ENCODE results near the gene MTR.
"Not testable (repeated sequence)": the region's sequence is repeated elsewhere in the genome, so short reads cannot be mapped to it uniquely, and the experiment has no call there.

MTR gene

DNA sequence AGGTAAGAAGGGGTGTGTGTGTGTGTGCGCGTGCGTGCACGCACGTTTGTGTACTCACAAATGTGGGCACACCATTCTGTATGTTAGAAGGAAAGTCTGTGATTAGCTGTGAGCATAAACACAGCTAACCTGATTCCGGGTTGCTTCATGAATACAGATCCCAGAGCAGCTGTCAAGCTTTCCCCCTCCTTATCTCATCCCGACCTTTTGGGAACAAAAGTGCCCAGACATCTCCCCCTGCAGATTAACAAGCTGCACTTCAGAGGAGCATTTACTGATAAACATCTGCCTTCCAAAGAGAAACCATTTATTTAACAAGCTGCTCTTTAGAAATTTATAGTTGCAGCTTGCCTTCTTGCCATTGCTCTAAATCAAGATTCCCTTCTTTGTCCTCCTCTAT, 112.1 kb downstream of the MTR start:
- no peak for DNase-seq (ENCODE audit: low spot score)

DNA sequence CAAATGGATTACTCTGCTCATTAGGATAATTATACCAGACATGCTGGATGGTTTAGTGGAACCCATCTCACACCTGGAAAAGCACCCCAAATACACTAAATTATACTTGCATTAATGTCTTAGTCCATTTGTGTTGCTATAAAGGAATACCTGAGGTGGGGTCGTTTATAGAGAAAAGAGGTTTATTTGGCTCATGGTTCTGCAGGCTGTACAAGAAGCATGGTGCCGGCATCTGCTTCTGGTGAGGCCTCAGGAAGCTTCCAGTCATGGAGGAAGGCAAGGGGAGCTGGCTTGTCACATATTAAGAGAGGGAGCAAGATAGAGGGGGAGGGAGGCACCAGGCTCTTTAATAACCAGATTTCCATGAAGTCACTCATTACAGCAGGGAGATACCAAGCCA, 113.6 kb downstream of the MTR start:
- DNase-seq (ENCODE audit: low spot score): no peak

DNA sequence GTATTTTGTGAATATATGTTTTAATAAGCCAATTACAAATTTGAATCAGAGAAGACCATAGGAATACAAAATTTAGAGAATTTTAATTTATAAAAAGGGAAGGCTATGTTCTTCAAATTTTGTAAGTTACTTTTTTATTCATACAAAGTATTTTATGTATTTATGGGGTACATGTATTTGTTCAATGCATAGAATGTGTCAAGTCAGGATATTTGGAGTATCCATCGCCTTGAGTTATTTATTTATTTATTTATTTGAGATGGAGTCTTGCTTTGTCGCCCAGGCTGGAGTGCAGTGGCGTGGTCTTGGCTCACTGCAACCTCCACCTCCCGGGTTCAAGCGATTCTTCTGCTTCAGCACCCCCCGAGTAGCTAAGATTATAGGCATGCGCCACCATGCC, 116.0 kb downstream of the MTR start:
- not testable (repeated sequence) for DNase-seq (ENCODE audit: low spot score)

DNA sequence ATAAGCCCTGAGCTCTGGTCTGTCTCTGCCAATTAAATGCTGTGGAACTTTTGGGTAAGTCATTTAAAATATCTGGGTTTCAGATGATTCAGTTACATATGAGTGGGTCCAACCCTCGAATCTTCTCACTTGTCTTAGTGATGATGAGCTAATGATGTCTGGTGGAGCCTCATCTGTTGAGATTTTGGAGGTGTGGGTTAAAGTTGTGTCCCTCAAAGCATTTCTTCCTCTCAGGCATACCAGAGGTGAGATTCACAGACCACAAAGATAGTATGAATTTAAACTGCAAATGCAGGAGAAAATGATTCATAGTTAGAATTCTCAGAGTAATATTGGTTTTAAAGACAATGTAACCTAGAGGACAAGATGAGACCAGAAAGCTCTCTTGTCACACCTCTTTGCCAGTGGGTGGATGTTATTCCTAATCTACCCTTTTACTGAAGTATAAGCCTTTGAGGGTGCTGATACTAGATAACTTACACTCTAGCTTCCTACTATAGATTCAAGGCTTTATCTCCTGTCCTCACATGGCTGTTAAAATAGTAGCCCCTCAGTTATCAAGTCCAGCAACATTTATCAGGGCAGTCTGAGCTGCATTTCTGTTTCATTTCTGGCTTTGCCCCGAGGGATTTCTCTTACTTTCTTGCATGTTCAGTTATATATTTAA, 118.4 kb downstream of the MTR start:
- DNase-seq (ENCODE audit: low spot score): no peak

DNA sequence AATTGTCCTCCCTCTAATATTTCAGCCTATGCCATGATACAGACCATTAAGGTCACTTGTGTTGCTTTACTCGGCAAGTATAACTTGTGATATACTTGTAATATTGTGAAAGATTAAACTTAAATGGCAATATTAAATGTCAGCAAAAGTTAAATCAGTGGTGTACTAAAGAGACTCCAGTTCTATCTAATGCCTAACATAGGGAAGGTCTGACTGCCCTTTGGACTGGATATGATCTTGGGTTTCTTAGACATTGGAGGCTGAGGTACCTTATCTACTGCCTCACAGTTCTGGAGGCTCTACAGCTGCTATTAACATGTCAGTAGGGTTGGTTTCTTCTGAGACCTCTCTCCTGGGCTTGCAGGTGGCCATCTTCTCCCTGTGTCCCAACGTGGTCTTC, 119.3 kb downstream of the MTR start:
- no peak for DNase-seq (ENCODE audit: low spot score)

DNA sequence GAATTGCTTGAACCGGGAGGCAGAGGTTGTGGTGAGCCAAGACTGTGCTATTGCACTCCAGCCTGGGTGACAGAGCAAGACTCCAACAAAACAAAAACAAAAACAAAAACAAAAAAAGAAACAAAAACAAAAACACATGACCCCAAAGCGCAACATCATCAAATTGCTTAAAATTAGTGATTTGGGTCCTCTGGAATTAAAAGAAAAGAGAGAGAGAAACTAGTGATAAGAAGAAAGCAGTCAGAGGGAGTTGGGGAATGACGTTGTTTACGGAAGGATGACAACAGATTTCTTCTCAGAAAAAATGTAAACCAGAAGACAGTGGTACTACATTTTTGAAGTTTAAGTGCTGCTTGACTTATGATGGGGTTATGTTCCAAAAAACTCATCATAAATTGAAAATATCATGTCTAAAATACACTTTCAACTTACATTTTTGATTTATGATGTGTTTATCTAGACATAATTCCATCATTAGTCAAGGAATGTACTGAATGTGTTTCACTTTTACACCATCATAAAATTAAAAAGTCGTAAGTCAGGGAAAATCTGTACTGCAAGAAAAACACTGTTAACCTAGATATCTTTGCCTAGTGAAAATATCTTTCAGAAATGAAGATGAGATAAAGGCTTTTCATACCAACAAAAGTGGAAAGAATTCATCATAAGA, 121.2 kb downstream of the MTR start:
- DNase-seq (ENCODE audit: low spot score): no peak

DNA sequence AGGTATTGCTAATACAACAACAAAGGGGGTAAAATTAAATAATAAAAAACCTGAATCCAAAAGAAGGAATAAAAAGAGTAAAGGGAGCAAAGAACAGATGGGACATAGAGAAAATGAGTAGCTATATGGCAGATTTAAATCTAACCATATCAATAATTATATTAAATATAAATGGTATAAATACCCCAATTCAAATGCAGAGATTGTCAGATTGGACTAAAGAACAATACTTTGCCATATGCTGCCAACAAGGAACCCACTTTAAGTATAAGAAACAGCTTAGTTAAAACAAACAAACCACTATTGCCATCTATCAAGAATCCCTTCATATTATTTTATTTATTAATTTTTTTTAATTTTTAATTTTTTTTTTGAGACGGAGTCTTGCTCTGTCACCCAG, 122.4 kb downstream of the MTR start:
- no peak for DNase-seq (ENCODE audit: low spot score)

DNA sequence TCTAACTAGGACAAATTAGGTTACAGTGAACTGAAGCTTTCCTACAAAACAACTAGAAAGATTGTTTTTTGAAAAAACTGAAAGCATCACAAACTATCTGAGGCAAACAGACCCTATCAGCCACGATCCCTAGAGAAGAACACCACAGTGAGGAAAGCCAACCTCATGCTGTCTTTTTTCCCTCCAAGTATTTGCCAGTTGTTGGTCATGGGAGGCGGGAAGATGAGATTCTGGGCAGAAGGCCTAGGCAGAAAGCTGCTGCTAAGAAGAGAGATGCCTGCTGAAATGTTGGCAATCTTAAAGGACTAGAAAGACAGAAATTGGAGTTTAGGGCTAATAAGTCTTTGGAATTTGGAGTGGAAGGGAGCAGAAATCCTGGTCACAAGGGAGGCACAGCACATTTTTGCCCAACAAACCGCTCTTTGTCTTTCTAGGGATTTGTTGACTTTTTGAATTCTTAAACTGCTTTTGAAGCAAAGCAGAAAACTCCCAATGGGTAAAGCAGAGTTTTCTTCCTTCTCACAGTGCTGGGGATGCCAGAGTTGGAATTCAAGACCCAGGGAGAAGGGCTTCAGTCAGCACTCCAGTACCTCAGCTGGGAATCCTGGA, 125.3 kb downstream of the MTR start:
- DNase-seq (ENCODE audit: low spot score): no peak

DNA sequence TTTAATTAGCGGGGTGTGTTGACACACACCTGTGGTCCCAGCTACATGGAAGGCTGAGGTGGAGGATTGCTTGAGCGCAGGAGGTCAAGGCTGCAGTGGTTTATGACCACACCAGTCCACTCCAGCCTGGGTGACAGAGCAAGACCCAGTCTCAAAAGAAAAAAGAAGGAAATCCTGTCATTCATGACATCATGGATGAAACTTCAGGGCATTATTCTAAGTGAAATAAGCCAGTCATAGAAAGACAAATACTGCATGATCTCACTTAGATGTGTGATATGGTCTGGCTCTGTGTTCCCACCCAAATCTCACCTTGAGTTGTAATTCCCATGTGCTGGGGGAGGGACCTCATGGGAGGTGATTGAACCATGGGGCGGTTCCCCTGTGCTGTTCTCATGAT, 126.5 kb downstream of the MTR start:
- no peak for DNase-seq (ENCODE audit: low spot score)

DNA sequence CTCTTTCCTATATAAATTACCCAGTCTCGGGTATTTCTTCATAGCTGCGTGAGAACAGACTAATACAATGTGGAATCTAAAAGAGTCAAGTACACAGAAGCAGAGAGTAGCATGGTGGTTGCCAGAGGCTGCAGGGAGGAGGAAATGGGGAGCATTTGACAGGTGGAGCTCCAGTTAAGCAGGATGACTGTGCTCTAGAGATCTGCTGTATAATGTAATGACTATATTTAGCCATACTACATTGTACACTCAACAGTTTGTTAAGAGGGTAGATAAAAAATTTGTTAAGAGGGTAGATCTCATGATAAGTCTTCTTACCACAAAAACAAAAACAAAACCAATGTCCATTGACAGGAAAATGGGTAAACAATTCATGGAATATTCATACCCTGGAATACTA, 127.1 kb downstream of the MTR start:
- DNase-seq (ENCODE audit: low spot score): no peak

DNA sequence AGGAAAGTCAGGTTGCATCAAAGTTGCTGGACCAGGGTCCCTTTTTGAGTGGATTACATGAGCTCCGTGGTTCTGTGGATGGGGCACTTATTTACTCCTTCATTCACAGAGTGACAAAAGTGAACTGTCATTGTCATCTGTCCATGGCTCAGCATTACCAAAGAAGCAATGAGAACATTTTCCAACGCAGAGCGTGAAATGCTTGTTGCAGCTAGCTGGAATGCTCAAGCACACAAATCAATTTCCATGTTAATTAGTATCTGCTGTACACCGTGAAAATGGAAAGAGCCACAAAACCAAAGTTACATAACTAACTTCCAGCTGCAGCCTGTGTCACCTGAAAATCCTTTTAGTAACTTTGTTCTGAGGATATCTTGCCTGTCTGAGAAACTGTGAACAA, 130.3 kb downstream of the MTR start:
- no peak for DNase-seq (ENCODE audit: low spot score)

DNA sequence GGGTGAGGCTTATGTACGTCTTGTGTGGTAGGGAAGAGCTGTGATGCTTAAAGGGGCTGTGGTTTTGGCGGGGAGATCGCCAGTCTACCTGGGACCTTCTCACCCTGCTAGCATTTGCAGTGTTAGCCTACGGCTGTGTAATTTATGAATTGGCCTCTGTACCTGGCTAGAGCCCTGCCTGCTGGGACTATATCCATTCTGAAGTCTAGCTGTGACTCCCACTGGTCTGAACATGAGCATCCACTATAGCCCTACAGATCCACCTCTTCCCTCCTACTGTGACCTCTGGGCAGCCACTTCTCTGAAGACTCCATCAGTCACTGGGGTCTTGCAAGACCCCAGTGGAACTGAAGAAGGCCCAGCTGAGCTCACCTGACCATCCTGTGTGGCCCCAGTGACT, 135.4 kb downstream of the MTR start:
- no peak for DNase-seq (ENCODE audit: low spot score)

DNA sequence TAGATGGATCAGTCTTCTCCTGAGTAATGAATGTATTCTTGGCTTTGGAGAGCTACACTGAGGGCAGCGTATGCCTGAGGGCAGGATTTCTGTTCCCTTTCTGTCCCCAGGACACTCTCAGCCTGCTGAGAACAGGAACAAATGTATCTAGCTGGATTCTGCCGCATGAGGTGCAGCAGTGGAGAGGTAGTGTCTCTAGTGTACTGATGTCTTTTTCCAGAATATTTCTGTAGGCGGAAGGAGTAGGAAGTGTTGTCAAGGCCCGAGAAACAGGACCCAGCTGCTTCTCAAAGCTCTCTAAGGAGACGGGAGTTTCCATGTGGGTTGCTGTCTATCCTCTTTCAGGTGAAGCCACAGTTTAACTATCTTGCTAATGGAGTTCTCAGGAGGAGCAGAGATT, 143.7 kb downstream of the MTR start:
- no peak for DNase-seq (ENCODE audit: low spot score)

DNA sequence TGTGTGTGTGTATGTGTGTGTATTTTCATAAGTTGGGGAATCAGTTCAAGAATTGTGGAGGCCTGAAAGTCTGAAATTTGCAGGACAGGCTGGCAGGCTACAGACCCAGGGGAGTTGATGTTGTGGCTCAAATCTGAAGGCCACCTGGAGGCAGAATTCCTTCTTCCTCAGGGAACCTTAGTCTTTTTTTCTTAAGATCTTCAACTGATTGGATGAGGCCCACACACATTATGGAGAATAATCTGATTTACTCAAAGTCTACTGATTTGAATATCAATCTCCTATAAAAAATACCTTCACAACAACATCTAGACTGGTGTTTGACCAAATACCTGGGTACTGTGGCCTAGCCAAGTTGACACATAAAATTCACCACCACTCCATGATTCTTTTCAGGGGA, 147.3 kb downstream of the MTR start:
- no peak for DNase-seq (ENCODE audit: low spot score)

DNA sequence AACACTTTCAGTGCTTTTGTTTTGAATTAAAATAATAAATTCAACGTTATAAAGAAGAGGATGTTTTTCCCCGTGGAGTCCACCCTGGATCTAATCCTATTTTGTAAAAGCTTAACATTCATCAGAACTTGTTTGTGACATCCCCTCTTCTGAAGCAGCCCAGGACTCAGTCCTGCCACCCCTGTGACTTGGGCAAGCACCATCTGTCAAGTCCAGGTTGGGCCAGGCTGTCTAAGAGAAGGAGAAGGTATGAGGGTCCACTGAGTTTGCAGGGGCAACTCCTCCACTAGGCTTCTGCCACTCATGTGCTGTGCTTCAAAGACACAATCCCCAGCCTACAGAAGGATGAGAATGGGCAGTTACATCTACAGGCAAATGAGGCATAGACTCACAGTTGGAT, 149.5 kb downstream of the MTR start:
- DNase-seq (ENCODE audit: low spot score): no peak

DNA sequence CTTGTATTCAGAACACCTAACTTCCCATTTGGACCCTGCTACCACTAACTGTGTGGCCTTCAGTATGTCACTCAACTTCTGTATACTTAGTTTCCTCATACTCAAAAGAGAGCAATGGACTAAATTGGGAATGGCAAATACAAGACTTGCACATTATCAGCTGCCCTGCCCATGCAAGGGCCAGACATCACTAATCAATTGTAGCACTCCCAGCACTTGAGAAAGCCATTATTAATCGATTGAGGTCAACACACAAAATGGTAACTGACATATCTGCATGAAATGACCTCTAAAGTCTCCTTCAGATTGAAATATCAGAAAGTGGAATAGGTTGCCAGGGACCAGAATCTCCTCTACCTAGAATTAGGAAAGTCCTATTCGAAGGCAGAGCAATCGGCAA, 149.9 kb downstream of the MTR start:
- no peak for DNase-seq (ENCODE audit: low spot score)

DNA sequence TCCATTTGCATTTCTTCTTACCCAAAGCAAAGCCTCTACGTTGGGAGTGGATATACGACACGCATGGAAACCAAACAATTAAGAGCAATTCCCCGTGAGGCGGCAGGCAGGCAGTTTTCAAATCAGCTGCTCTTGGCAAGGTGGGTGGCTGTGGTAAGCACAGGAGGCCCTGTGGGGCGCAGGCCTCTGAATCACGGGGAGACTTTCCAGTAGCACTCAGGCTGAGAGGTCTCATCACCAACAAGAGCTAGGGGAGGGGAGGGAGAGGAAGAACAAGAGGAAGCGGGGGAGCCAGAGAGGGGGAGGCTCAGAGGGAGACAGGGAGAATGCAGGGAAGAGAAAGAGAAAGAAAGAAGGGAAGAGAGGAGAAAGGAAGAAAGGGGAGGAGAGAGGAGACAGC, 152.7 kb downstream of the MTR start:
- no peak for DNase-seq (ENCODE audit: low spot score)

DNA sequence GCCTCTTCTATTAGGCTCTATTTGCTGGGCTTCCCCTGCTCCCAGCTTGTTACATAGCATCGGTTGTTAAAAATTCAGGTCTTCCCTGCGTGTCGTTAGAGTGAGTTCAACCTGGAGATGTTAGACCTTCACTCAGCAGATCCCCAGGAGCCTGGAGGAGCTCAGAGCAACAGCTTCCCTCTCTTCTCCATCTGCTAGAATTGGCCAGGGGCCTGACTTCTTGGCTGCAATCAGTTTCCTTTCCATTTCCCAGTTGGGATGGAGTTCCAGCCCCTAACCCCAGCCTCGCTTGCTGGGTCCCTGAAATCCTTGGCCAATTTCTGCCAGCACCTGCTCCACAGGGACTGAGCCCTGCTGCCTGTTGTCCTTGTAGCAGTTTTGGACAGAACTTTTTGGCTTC, 153.3 kb downstream of the MTR start:
- no peak for DNase-seq (ENCODE audit: low spot score)

DNA sequence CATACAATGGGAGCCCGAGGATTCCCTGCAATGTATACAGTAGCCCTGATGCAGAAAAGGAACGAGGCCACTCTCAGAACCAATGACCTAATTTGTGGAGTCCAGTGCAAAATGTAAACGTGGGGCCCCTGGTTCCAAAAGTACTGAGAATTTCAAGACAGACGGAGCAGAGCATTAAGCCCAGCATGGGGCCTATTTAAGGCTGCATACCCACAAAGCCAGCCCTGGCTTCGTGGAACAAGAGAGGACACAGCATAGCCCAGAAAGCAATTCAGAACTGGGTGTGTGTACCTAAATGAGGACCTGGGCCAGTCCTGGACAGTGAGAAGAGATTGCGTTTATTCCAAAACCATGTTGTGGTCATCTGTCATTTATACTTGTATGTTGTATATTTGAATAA, 153.9 kb downstream of the MTR start:
- DNase-seq (ENCODE audit: low spot score): no peak

DNA sequence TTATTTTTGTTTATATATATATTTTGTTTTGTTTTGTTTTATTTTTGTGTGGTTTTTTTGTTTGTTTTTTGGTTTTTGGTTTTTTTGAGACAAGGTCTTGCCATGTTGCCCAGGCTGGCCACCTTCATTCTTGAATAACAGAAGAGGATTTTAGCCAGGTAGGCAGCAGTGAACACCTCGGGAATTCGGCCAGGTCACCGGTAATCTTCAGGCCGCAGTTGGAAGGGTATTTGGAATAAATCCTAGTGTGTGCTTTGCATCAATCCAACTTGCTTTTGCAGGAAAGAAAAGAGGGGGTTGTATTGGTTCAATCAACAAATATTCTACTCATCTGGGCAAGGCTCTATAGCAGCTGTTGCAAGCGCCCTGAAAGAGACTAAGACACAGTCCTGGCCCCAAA, 155.3 kb downstream of the MTR start:
- no peak for DNase-seq (ENCODE audit: low spot score)

DNA sequence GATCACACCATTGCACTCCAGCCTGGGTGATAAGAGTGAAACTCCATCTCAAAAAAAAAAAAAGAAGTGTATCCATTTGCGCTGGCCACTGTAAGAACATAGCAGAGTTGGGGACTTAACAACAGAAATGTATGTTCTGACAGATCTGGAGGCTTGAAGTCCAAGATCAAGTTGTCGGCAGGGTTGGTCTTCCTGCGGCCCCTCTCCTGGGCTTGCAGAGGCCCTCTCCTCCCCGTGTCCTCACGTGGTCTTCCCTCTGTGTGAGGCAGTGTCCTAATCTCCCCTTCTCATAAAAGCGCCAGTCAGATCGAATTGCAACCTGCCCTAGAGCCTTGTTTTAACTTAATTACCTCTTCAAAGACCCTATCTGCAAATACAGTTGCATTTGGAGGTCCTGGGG, 156.6 kb downstream of the MTR start:
- no peak for DNase-seq (ENCODE audit: low spot score)

DNA sequence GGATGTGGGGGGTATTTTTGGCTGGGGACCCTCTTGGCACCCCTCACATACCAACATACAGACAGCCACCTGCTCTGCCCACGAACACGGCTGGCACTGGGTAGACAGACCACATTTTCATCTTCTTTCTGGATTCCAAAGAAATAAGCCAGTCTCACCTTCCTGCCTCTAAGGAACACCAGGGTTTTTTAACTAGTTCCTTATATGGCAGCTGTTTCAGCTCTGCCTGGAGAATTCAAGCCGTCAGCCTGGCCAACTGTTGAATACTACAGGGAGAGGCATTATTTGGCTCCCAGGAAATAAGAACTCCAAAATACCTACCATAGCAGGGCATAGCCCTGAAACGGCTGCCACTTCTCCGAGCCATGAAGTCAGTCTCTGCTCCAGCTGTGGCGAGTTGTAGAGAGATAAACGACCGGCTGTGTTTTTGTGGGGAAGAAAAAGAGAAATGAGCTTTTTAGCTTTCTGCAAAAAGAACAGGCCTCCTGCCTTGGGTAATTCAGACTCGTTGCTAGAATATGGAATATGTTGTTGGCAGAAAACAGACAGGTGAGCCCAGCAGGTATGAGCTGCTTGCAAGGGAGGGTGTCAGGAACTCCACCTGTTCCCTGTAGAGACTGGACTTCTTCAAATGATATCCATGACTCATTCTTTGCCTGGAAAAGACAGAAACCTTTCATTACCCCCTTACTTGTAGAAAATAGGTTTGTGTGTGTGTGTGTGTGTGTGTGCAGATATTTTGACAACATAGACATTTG, 157.3 kb downstream of the MTR start:
- DNase-seq (ENCODE audit: low spot score): no peak

DNA sequence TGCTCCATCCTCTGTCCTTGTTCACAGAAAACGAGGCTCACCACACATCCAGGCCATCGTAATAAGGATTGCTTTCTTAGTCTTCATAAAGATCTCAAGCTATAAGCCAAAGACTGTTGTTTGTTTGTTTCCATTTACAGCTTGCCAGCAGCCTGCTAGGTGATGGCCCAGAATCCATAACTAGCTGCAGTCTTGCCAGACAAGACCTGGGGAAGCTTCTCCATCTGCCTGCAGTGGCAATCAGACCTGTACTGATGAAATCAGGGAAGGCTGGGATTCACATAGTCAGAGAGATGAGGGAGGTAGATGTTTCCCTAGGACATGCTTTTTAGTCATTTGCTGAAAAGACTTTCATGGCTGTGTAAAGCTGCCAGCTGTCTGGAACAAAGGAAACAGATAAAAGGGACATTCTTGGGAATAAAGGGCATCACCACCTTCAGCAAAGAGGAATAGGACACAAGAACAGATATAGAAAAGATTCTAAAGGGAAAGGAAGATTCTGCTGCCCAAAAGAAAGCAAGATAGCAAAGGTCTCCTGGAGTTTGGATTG, 158.1 kb downstream of the MTR start:
- DNase-seq (ENCODE audit: low spot score): no peak
